ENCODE results near the gene CACNG7. TPM values are rescaled to one million over a fixed set of nuclear protein-coding genes. Genes with fewer than 3 reads are reported as not detected.

Gene CACNG7
- total RNA-seq, 4 donors from 2014 or later, result not detected

- no peak overlapping the region for H3K27ac ChIP-seq
- no peak overlapping the region for H3K4me3 ChIP-seq
- no peaks in the 10 kb centered on the region for H3K4me1 ChIP-seq
- H3K9me3 ChIP-seq, result no peaks in the 10 kb centered on the region
- WGBS, 2 donors, result 25 to 40% methylated on average over 9 to 11 of the region's 11 CpGs
- no peaks in the 10 kb centered on the region for H3K36me3 ChIP-seq
- TF ChIP-seq CTCF (IDR thresholded peaks at IDR 0.05), result no peak
- no peak for TF ChIP-seq POLR2A (IDR thresholded peaks at IDR 0.05)
- DNase-seq, result no peak
- H3K27me3 ChIP-seq, result peaks cover 0 to 80% (median 0%) of the 10 kb centered on the region in 4 donors
- intact Hi-C loops (cut with DNase I), result no loop called here
Observed at GRCh38 chr19:53951436-53951835, 42.4 kb downstream of the CACNG7 start.

GRCh38 chr19:53951947-53952346, 42.9 kb downstream of the CACNG7 start:
- 74 to 81% methylated on average over 6 to 8 of the region's 9 CpGs for WGBS, 2 donors
- Histone ChIP-seq H3K4me1 (no peaks in the 10 kb centered on the region), H3K27me3 (peaks cover 0 to 84% (median 0%) of the 10 kb centered on the region in 4 donors), H3K9me3 (no peaks in the 10 kb centered on the region), H3K36me3 (no peaks in the 10 kb centered on the region), H3K4me3 (no peak overlapping the region), H3K27ac (no peak overlapping the region)
- intact Hi-C loops (cut with DNase I), result no loop called here
- DNase-seq, result no peak
- no peak for TF ChIP-seq CTCF (IDR thresholded peaks at IDR 0.05)

- no peaks in the 10 kb centered on the region for H3K9me3 ChIP-seq
- no peak overlapping the region for H3K4me3 ChIP-seq
- no peaks in the 10 kb centered on the region for H3K36me3 ChIP-seq
- 89 to 92% methylated on average over 3 to 5 of the region's 8 CpGs for WGBS, 2 donors
- intact Hi-C loops (cut with DNase I), result no loop called here
- H3K4me1 ChIP-seq, result no peaks in the 10 kb centered on the region
- TF ChIP-seq POLR2A (IDR thresholded peaks at IDR 0.05) (no peak), CTCF (IDR thresholded peaks at IDR 0.05) (no peak)
- peaks cover 0 to 88% (median 3%) of the 10 kb centered on the region in 4 donors for H3K27me3 ChIP-seq
- no peak overlapping the region for H3K27ac ChIP-seq
- DNase-seq, result no peak
Observed at GRCh38 chr19:53953383-53953782, 44.3 kb downstream of the CACNG7 start.

GRCh38 chr19:53957448-53958167, 48.5 kb downstream of the CACNG7 start:
- Histone ChIP-seq H3K36me3 (no peaks in the 10 kb centered on the region), H3K27ac (no peak overlapping the region), H3K27me3 (peaks cover 0 to 98% (median 21%) of the 10 kb centered on the region in 4 donors), H3K4me3 (no peak overlapping the region), H3K4me1 (no peaks in the 10 kb centered on the region), H3K9me3 (no peaks in the 10 kb centered on the region)
- 4 to 7% methylated on average over 11 to 15 of the region's 15 CpGs for WGBS, 2 donors
- DNase-seq, result no peak
- TF ChIP-seq CTCF (IDR thresholded peaks at IDR 0.05), result no peak
- no peak for TF ChIP-seq POLR2A (IDR thresholded peaks at IDR 0.05)
- intact Hi-C loops (cut with DNase I), result no loop called here

- TF ChIP-seq CTCF (IDR thresholded peaks at IDR 0.05), result no peak
- no peak for TF ChIP-seq POLR2A (IDR thresholded peaks at IDR 0.05)
- 2 to 9% methylated on average over 6 to 8 of the region's 14 CpGs for WGBS, 2 donors
- H3K9me3 ChIP-seq, result no peaks in the 10 kb centered on the region
- intact Hi-C loops (cut with DNase I), result no loop called here
- H3K4me3 ChIP-seq, result no peak overlapping the region
- H3K36me3 ChIP-seq, result no peaks in the 10 kb centered on the region
- no peak overlapping the region for H3K27ac ChIP-seq
- no peak for DNase-seq
- no peaks in the 10 kb centered on the region for H3K4me1 ChIP-seq
- peaks cover 4 to 98% (median 22%) of the 10 kb centered on the region in 4 donors for H3K27me3 ChIP-seq
Observed at GRCh38 chr19:53958168-53958571, 49.1 kb downstream of the CACNG7 start.

Data from esophagus squamous epithelium (tissue), 5 donors.